ENCODE measurements around the gene SRGN.
A peak's percentile ranks its signal among the peaks of the same experiment; 100 is the strongest.

Gene SRGN

GRCh38 chr10:69061305-69062161 lies 26.4 kb upstream of the SRGN start:
- peak; percentile 31 for DNase-seq (ENCODE audit: low read depth, low spot score)

GRCh38 chr10:69062901-69063300 lies 25.0 kb upstream of the SRGN start:
- DNase-seq (ENCODE audit: low read depth, low spot score), result no peak

GRCh38 chr10:69064762-69065328 lies 23.1 kb upstream of the SRGN start:
- DNase-seq (ENCODE audit: low read depth, low spot score), result no peak

- DNase-seq (ENCODE audit: low read depth, low spot score), result no peak
Measured at GRCh38 chr10:69065406-69066361, 22.2 kb upstream of the SRGN start.

- DNase-seq (ENCODE audit: low read depth, low spot score), result no peak
Measured at GRCh38 chr10:69067189-69067588, 20.7 kb upstream of the SRGN start.

GRCh38 chr10:69068549-69068948 lies 19.4 kb upstream of the SRGN start:
- DNase-seq (ENCODE audit: low read depth, low spot score), result no peak

- DNase-seq (ENCODE audit: low read depth, low spot score), result no peak
Measured at GRCh38 chr10:69069090-69070042, 18.5 kb upstream of the SRGN start.

- DNase-seq (ENCODE audit: low read depth, low spot score), result no peak
Measured at GRCh38 chr10:69070951-69071350, 17.0 kb upstream of the SRGN start.

- no peak for DNase-seq (ENCODE audit: low read depth, low spot score)
Measured at GRCh38 chr10:69071610-69072009, 16.3 kb upstream of the SRGN start.

- no peak for DNase-seq (ENCODE audit: low read depth, low spot score)
Measured at GRCh38 chr10:69073026-69073425, 14.9 kb upstream of the SRGN start.

- DNase-seq (ENCODE audit: low read depth, low spot score), result no peak
Measured at GRCh38 chr10:69073736-69074364, 14.1 kb upstream of the SRGN start.

- DNase-seq (ENCODE audit: low read depth, low spot score), result no peak
Measured at GRCh38 chr10:69074532-69074931, 13.4 kb upstream of the SRGN start.

- no peak for DNase-seq (ENCODE audit: low read depth, low spot score)
Measured at GRCh38 chr10:69075431-69075830, 12.5 kb upstream of the SRGN start.

- no peak for DNase-seq (ENCODE audit: low read depth, low spot score)
Measured at GRCh38 chr10:69078311-69078710, 9.6 kb upstream of the SRGN start.

- no peak for DNase-seq (ENCODE audit: low read depth, low spot score)
Measured at GRCh38 chr10:69080226-69080625, 7.7 kb upstream of the SRGN start.

GRCh38 chr10:69086001-69086509 lies 1.8 kb upstream of the SRGN start:
- DNase-seq (ENCODE audit: low read depth, low spot score), result no peak

- DNase-seq (ENCODE audit: low read depth, low spot score), result no peak
Measured at GRCh38 chr10:69088471-69088769, 517 bp downstream of the SRGN start.

GRCh38 chr10:69088801-69089501 lies 1.0 kb downstream of the SRGN start:
- no peak for DNase-seq (ENCODE audit: low read depth, low spot score)

GRCh38 chr10:69089638-69090599 lies 2.0 kb downstream of the SRGN start:
- no peak for DNase-seq (ENCODE audit: low read depth, low spot score)
